ENCODE results near the gene VTA1. TPM values are rescaled to one million over a fixed set of nuclear protein-coding genes. Genes with fewer than 3 reads are reported as not detected.
"Not testable (repeated sequence)": the region's sequence is repeated elsewhere in the genome, so short reads cannot be mapped to it uniquely, and the experiment has no call there.

VTA1 gene
- polyA plus RNA-seq, 12 donors = 35.3 to 70.4 (median 66.2) TPM; not detected in 1

DNA sequence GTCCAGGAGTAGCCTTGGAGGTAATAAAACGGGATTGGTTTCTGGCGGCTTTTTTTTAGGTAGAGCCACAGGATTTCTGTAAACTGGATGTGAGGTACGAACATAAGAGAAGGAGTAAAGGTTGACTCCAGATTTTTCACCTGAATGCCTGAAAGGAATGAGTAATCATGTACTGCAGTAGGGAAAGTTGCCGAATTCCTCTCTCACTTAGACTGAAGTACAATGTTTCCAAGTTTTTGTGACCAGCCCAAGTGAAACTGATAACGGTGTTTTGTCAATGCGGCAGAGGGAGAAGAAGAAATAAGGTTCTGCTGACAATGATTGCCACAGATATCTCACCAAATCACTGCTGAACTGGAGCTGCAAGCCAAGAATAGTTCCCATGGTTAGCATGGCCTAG is 75.0 kb downstream of the VTA1 start:
- no peak for DNase-seq

DNA sequence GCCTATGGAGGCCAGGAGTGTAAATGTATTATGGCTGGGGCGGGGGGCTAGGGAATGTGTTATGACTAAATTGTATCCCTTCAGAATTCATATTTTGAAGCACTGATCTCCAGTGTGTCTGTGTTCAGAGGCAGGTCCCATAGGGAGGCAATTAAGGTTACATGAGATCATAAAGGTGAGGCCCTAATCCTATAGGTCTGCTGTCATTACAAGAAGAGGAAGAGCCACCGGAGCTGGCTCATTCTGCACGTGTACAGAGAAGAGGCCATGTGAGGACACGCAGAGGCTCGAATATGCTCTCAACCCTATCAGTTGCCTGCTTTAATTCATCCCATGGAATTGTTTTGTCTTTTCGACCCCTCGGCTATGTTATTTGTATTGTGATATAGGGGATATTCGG is 76.9 kb downstream of the VTA1 start:
- DNase-seq = no peak

DNA sequence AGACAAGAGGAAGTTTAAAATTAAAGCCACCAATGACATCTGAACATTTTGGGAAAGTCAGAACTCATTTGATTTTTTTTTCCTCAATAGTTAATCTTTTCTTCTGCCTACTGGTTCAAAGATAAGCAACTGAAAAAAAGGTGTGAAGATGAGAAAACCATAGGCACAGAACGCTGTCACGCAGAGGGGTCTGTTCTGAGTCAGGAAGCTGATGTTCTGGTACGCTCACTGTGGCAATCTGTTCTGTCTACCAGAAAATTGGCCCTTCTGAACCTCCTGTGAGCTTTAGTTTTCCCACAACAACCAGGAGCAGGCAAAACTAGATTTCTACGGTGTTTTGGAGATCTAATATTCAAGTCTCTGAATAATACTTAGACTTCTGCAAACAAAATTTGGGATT is 78.1 kb downstream of the VTA1 start:
- DNase-seq = no peak

DNA sequence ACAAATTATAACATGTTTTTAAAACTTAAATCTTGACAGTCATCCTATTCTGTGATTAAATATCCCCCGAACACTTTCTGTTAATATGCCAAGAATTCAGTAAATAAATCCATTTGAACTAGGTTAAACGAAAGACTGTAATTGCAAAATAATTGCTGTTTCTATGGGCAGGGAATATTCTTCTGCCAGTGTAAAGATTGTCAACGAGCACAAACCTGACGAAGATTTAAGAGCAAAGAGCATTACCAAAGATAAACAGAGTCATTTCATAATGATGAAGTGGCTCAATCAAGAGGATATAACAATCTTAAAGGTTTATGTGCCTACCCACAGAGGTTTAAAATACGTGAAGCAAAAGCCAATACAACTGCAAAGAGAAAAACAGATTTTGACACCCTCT is 78.5 kb downstream of the VTA1 start:
- DNase-seq = no peak

- no peak for DNase-seq
Observed at GRCh38 chr6:142226731-142227130, 79.7 kb downstream of the VTA1 start.

DNA sequence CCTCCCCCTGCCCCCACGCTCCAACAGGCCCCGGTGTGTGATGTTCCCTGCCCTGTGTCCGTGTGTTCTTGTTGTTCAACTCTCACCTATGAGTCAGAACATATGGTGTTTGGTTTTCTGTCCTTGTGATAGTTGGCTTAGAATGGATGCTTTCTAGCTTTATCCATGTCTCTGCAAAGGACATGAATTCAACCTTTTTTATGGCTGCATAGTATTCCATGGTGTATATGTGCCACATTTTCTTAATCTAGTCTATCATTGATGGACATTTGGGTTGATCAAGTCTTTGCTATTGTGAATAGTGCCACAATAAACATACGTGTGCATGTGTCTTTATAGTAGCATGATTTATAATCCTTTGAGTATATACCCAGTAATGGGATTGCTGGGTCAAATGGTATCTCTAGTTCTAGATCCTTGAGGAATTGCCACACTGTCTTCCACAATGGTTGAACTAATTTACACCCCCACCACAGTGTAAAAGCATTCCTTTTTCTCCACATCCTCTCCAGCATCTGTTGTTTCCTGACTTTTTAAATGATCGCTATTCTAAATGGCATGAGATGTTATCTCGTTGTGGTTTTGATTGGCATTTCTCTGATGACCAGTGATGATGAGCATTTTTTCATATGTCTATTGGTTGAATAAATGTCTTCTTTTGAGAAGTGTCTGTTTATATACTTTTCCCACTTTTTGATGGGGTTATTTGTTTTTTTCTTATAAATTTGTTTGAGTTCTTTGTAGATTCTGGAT is 82.6 kb downstream of the VTA1 start:
- DNase-seq = not testable (repeated sequence)

DNA sequence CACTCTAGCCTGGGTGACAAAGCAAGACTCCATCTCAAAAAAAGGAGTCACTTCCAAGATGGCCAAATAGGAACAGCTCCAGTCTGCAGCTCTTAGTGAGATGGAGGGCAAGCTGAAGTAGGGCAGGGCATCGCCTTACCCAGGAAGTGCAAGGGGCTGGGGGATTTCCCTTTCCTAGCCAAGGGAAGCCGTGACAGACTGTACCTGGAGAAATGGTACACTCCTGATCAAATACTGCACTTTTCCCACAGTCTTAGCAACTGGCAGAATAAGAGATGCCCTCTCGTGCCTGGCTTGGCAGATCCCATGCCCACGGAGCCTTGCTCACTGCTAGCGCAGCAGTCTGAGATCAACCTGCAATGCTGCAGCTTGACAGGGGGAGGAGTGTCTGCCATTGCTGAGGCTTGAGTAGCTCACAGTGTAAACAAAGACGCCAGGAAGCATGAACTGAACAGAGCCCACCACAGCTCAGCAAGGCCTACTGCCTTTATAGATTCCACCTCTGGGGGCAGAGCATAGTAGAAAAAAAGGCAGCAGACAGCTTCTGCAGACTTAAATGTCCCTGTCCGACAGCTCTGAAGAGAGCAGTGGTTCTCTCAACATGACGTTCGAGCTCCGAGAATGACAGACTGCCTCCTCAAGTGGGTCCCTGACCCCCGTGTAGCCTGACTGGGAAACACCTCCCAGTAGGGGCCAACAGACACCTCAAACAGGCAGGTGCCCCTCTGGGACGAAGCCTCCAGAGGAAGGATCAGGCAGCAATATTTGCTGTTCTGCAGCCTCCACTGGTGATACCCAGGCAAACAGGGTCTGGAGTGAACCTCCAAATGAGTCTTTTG is 85.4 kb downstream of the VTA1 start:
- not testable (repeated sequence) for DNase-seq

- DNase-seq = no peak
Observed at GRCh38 chr6:142233945-142234682, 87.1 kb downstream of the VTA1 start.

DNA sequence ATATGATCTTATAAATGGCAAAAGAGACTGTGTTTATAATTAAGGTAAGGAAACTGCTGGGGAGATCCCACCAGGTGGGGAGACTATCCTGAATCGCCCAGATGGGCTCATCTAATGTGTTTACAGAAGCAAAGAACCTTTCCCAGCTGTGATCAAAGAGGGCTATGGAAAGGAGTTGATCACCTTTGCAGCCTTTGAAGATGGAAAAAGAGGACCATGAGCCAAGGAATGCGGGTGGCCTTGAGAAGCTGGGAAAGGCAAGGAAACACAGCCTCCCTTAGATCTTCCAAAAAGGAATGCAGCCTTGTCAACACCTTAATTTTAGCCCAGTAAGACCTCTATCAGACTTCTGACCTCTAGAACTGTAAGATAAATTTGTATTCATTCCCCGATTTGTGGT is 88.2 kb downstream of the VTA1 start:
- peak; percentile 48 for DNase-seq

GRCh38 chr6:142235791-142236190 is 88.7 kb downstream of the VTA1 start:
- peak; percentile 64 for DNase-seq

DNA sequence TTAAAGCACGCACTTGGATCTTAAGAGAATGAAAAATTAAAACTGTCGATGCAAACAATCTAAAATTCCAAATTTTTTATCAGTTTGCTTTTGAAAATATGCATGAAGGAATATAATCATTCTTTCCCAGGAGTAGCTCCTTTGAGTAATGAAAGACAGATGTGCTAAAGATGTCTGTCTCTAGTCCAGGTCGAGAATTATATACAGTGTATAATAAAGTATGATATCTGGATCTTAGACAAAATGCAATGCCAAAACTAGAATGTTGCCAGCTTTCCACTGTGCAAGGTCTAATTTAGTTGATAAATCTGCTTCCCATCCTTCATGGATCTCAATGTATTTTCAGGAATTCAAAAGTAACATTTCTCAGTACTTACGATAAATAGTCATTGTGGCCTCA is 89.6 kb downstream of the VTA1 start:
- peak; percentile 88 for DNase-seq

DNA sequence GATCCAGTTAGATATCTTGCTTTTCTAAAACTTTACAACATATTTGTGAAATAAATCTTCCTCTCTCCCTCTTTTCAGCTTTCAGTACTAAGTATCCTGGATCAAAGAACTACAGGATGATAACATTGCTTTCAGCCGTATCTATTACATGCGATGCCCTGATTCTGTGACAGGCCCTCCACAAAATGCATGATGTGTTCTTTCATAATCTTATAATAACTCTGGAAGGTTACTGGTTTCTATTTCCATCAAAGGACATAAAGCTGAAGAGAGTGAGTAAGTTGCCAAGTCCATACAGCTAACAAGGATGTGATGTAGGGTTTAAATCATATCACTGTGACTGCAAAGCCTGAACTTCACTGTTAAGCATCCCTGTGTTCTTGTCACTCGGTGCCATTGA is 91.8 kb downstream of the VTA1 start:
- no peak for DNase-seq

DNA sequence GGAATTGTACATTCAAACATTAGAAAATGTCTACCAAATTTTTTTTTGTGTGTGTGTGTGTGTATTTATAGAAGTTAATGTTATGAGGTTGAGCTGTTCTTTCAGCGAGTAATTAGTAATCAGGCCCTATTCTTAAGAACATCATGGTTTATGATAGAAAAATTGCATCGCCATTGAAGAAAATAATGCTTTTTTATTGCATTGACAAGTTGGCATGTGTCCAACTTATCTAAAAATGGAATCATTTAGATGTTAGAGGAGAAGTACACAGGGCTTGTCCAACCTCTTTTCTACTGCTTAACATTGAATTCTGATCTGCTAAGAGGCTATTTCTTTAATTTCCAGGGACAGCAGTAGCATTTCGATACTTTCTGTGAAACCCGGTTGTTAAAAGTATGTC is 93.1 kb downstream of the VTA1 start:
- DNase-seq = no peak

- no peak for DNase-seq
Observed at GRCh38 chr6:142241061-142241460, 94.0 kb downstream of the VTA1 start.

- DNase-seq = no peak
Observed at GRCh38 chr6:142242269-142242668, 95.2 kb downstream of the VTA1 start.

DNA sequence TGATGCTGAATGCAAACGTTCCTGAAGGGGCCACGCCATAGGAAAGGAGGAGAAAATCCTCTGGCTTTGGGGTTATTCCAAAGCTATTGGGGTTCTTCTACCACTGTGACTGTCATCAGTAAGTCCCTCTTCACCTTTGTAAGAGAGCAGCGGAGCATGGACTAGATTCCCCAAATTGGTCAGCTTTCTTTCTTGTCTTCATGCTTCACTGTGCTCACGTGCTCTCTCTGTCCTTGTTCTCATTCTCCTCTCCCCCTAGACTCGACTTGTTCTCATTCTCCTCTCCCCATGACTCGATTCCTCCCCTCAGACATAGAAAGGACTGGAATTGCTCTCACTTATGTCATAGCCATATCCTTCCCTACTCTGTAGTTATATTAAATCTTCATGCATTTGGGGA is 99.9 kb downstream of the VTA1 start:
- no peak for DNase-seq

DNA sequence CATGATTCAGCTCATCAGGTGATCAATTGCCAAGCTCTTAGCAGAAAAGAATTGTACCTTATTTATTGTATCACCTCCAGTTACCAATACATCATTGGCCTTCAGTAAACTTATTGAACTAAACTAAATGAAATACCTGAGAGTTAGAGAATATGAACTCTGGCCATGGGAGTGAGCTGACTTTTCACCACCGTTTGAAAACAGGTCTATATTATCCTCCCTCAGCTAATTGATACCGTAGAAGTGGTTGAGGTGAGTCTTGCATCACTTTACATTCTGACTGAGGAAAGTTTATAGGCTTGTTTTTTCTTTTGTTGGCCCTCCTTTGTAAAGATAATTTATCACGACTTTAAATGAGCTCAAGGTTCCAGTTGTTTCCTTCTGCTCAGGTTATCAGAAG is 102.2 kb downstream of the VTA1 start:
- DNase-seq = no peak

GRCh38 chr6:142251930-142252445 is 104.9 kb downstream of the VTA1 start:
- DNase-seq = peak; percentile 48

DNA sequence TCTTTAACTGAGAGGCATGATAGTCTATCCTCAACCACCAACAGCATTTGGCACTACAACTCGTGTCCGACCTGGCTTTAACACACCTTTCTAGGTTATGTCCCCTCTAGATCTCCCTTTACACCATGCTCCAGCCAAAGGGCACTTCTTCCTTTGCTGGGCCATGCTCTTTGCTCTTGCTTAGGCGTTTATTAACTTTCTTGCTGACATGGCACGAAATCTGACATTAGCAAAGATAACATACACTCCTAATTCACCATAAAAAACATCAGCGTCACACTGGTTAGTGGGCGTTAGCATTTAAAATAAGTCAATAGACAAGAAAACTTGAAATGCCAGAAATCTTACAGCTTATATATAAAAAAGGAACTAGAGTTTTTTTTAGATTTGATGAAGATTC is 107.5 kb downstream of the VTA1 start:
- no peak for DNase-seq

GRCh38 chr6:142255785-142256184 is 108.7 kb downstream of the VTA1 start:
- no peak for DNase-seq

GRCh38 chr6:142258305-142258704 is 111.2 kb downstream of the VTA1 start:
- DNase-seq = no peak

DNA sequence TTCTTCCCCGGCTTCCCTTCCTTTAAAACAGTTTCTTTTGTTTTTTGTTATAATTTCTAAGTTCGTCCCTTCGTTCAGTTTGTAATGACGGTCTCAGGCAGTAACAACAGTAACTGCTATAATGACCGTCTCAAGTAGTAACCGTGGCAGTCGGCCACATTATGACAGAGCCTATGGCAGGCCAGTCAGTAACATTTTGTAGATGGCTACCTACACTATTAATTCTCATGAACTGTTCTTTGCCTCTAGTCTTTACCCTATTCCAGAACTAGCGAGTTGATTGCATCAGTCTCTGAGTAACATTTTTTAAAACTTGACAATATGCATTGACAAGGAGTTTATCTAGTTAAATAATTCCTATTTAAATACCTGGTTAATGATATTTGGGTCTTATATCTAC is 111.7 kb downstream of the VTA1 start:
- no peak for DNase-seq
